OCI-LY3 (cell line): ENCODE results near the gene OXTR.

Experiments
- EZH2phosphoT487 ChIP-seq: fragments of 200-600 bp; shearing (Covaris generic); IDR thresholded peaks from 2 replicates; pipeline ENCODE4 v1.6.1; 2018; ENCODE audit warnings: antibody characterized with exemption, mixed run types, low read depth
- TF ChIP-seq, protein P1 (sequence below): fragments of 200-600, 300-600 bp; sonication (generic); IDR thresholded peaks from 2 replicates; pipeline ENCODE4 v1.5.1; 2014; ENCODE audit warnings: antibody characterized with exemption, low read length, low read depth

DNA sequence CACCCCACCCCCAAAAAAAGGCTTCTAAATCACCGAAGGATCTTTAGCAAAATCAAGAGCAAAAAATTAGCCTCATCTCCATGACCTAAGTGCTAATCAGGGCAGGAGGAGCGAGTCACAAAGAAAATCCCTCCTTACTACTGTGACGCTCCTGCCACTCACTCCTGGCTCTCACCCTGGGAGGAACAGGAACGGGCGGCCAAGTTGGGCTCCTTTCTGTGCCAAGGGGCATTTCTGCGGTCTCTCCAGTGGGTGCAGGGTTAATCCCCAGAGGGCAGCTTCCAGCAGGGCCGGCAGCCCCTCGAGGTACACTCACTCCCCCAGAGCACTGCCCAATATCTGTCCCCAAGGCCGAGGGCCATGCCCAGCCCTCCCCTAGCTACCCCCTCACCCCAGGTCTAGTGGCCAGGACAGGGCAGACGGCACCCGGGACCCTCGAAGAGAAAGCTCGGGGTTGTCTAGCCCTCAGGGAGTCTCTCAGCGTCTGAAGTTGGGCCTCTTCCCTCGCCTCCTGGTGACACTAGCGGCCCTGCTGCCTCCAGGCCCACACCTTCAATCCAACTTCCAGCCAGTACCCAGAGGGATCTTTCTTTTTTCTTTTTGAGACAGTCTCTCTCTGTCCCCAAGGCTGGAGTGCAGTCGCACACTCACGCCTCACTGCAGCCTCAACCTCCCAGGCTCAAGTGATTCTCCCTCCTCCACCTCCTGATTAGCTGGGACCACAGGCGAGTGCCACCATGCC is 35.1 kb downstream of the OXTR start:
- TF ChIP-seq, protein P1, sequence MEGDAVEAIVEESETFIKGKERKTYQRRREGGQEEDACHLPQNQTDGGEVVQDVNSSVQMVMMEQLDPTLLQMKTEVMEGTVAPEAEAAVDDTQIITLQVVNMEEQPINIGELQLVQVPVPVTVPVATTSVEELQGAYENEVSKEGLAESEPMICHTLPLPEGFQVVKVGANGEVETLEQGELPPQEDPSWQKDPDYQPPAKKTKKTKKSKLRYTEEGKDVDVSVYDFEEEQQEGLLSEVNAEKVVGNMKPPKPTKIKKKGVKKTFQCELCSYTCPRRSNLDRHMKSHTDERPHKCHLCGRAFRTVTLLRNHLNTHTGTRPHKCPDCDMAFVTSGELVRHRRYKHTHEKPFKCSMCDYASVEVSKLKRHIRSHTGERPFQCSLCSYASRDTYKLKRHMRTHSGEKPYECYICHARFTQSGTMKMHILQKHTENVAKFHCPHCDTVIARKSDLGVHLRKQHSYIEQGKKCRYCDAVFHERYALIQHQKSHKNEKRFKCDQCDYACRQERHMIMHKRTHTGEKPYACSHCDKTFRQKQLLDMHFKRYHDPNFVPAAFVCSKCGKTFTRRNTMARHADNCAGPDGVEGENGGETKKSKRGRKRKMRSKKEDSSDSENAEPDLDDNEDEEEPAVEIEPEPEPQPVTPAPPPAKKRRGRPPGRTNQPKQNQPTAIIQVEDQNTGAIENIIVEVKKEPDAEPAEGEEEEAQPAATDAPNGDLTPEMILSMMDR: no peak
- no peak for TF ChIP-seq EZH2phosphoT487
